Esophagus muscularis mucosa (tissue), 3 donors: ENCODE data around the gene SPTBN1.

ENCODE experiments used
- POLR2A ChIP-seq: fragments of 450-650 bp; IDR thresholded peaks from one replicate; pipeline ENCODE4 v1.6.1; 2017; ENCODE audit warnings: antibody characterized with exemption, moderate library complexity, mild to moderate bottlenecking, low read depth
- TF ChIP-seq, protein P1 (sequence below), 3 experiments: fragments of 200-600 bp in 2 of 3; fragments of 450-650 bp in 1 of 3; sonication (generic) in 2 of 3; IDR thresholded peaks; one replicate each; pipeline ENCODE4 v1.5.1; 2017 to 2019; ENCODE audit warnings: antibody characterized with exemption in 3 of 3, mild to moderate bottlenecking in 2 of 3, moderate library complexity in 1 of 3

DNA sequence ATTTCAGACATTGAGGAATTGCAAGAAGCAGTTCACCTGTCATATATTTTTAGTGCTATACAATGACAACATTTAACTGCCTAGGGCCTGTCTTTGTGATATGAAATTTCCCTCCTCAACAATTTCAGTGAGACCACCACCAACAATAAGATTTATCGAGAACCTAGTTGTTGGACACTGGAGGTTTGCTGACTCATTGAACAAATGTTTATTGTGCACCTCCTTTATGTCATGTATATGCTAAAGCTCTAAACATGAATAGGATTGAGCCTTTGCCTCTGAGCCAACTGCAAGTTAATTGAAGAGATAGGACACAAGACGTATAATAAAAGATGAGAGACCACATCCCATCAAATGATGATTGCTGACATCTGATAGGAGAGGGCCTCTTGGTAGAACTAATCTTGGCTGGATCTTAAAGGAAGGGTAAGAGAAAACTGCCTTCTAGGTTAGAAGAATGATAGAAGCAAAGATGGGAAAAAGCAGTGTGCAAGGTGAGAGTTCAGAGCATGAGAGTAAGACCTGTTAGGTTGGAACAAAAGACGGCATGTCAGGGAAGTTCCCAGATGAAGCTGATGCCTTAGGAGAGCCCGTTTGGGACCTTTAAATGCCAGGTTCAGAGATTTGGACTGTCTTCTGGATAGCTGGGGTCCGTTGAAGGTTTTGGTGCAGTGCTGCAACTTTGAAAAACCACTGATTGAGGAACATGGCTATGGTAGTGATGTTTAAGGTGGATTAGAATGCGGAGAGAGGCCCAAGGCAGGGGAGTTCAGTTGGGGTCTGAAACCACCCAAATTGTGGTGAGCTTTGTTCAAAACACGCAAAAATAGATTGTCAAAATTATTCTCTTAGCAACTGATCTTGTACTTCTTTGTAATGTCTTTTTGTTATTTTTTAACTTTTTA lies 134.3 kb downstream of the SPTBN1 start:
- TF ChIP-seq, protein P1, sequence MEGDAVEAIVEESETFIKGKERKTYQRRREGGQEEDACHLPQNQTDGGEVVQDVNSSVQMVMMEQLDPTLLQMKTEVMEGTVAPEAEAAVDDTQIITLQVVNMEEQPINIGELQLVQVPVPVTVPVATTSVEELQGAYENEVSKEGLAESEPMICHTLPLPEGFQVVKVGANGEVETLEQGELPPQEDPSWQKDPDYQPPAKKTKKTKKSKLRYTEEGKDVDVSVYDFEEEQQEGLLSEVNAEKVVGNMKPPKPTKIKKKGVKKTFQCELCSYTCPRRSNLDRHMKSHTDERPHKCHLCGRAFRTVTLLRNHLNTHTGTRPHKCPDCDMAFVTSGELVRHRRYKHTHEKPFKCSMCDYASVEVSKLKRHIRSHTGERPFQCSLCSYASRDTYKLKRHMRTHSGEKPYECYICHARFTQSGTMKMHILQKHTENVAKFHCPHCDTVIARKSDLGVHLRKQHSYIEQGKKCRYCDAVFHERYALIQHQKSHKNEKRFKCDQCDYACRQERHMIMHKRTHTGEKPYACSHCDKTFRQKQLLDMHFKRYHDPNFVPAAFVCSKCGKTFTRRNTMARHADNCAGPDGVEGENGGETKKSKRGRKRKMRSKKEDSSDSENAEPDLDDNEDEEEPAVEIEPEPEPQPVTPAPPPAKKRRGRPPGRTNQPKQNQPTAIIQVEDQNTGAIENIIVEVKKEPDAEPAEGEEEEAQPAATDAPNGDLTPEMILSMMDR (IDR thresholded peaks at IDR 0.05): no peak
- no peak for TF ChIP-seq POLR2A
